H1 (cell line): ENCODE measurements around the gene P3H2. TPM values are rescaled to one million over a fixed set of nuclear protein-coding genes. Genes with fewer than 3 reads are reported as not detected.

Experiments used
- BACH1 ChIP-seq: IDR thresholded peaks from 2 replicates; pipeline ENCODE4 v1.6.1; 2012; ENCODE audit warnings: low read length, improper control_type of control experiment
- BRCA1 ChIP-seq: IDR thresholded peaks from 2 replicates; pipeline ENCODE4 v1.6.1; 2012; ENCODE audit warnings: low read depth, low read length, improper control_type of control experiment
- CEBPB ChIP-seq: IDR thresholded peaks from 2 replicates; pipeline ENCODE4 v1.6.1; 2012; ENCODE audit warnings: low read depth, low read length
- NANOG ChIP-seq: IDR thresholded peaks from 2 replicates; pipeline ENCODE4 v1.6.1; 2011; ENCODE audit warnings: low read length, low read depth, mild to moderate bottlenecking, inconsistent platforms; ENCODE audit not compliant: insufficient read depth, poor library complexity, severe bottlenecking
- SUZ12 ChIP-seq: fragments of 200-600 bp; sonication (generic); IDR thresholded peaks from 2 replicates; pipeline ENCODE4 v1.6.1; 2012; ENCODE audit warnings: mild to moderate bottlenecking, inconsistent platforms, low read length, moderate library complexity, mixed read lengths
- TEAD4 ChIP-seq: IDR thresholded peaks from 2 replicates; pipeline ENCODE4 v1.6.1; 2012; ENCODE audit warnings: low read depth, low read length, inconsistent platforms, mixed read lengths
- polyA plus RNA-seq, 7 experiments: library from polyadenylated mRNA; depleted of rRNA in 3 of 7; stranded (reverse) in 5 of 7; unstranded in 2 of 7; fragments of >200 nt in 5 of 7; fragments of 200-250 nt in 2 of 7; gene quantifications; 1 replicate in 5 of 7; 2 replicates in 1 of 7; 4 replicates in 1 of 7; pipeline versions ENCODE4 v1.2.1 to v1.2.3, GENCODE V29; 2011 to 2013; ENCODE audit warnings: missing spikeins in 2 of 7, mixed read lengths in 2 of 7
- total RNA-seq: library from RNA; stranded (reverse); fragmentation: NEBNext Ultra II Directional; extraction: Animal tissue kit (Norgen Biotek cat#: 25700); gene quantifications from 2 replicates; pipeline ENCODE4 v1.2.1, GENCODE V29; 2021
- TF ChIP-seq, protein P1 (sequence below): fragments of 300-600 bp; sonication (generic); IDR thresholded peaks from 2 replicates; pipeline ENCODE4 v1.7.1; 2012; ENCODE audit warnings: low read length, moderate library complexity, mild to moderate bottlenecking, inconsistent platforms; ENCODE audit not compliant: insufficient replicate concordance
- TF ChIP-seq, protein P2 (sequence below): IDR thresholded peaks from 2 replicates; pipeline ENCODE4 v1.6.1; 2011; ENCODE audit warnings: low read length, improper control_type of control experiment

P3H2 gene
- total and polyA plus RNA-seq, 2 of the 8 experiments (the other 6 are each of a cell fraction or from before 2014, with no cell fraction given), result 40.5 to 60.4 TPM

DNA sequence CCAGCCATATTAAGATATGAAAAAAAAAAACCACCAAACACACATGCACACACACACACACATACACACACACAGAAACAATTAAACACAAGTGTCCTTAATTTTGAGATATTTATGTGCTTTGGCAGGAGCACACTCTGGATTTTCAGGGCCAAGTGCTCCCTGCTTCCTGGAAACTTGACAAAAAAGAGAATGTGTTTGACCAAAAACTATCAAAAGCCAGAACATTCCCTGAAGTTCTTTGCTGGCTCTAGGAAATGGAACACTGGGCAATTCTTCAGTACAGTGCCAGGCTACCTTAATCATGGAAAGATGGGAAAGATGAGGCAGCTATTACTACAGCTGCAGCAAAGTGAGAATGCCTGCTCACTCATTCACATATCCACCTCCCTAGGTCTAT is 44.6 kb downstream of the P3H2 start (continued):
- TF ChIP-seq, protein P1, sequence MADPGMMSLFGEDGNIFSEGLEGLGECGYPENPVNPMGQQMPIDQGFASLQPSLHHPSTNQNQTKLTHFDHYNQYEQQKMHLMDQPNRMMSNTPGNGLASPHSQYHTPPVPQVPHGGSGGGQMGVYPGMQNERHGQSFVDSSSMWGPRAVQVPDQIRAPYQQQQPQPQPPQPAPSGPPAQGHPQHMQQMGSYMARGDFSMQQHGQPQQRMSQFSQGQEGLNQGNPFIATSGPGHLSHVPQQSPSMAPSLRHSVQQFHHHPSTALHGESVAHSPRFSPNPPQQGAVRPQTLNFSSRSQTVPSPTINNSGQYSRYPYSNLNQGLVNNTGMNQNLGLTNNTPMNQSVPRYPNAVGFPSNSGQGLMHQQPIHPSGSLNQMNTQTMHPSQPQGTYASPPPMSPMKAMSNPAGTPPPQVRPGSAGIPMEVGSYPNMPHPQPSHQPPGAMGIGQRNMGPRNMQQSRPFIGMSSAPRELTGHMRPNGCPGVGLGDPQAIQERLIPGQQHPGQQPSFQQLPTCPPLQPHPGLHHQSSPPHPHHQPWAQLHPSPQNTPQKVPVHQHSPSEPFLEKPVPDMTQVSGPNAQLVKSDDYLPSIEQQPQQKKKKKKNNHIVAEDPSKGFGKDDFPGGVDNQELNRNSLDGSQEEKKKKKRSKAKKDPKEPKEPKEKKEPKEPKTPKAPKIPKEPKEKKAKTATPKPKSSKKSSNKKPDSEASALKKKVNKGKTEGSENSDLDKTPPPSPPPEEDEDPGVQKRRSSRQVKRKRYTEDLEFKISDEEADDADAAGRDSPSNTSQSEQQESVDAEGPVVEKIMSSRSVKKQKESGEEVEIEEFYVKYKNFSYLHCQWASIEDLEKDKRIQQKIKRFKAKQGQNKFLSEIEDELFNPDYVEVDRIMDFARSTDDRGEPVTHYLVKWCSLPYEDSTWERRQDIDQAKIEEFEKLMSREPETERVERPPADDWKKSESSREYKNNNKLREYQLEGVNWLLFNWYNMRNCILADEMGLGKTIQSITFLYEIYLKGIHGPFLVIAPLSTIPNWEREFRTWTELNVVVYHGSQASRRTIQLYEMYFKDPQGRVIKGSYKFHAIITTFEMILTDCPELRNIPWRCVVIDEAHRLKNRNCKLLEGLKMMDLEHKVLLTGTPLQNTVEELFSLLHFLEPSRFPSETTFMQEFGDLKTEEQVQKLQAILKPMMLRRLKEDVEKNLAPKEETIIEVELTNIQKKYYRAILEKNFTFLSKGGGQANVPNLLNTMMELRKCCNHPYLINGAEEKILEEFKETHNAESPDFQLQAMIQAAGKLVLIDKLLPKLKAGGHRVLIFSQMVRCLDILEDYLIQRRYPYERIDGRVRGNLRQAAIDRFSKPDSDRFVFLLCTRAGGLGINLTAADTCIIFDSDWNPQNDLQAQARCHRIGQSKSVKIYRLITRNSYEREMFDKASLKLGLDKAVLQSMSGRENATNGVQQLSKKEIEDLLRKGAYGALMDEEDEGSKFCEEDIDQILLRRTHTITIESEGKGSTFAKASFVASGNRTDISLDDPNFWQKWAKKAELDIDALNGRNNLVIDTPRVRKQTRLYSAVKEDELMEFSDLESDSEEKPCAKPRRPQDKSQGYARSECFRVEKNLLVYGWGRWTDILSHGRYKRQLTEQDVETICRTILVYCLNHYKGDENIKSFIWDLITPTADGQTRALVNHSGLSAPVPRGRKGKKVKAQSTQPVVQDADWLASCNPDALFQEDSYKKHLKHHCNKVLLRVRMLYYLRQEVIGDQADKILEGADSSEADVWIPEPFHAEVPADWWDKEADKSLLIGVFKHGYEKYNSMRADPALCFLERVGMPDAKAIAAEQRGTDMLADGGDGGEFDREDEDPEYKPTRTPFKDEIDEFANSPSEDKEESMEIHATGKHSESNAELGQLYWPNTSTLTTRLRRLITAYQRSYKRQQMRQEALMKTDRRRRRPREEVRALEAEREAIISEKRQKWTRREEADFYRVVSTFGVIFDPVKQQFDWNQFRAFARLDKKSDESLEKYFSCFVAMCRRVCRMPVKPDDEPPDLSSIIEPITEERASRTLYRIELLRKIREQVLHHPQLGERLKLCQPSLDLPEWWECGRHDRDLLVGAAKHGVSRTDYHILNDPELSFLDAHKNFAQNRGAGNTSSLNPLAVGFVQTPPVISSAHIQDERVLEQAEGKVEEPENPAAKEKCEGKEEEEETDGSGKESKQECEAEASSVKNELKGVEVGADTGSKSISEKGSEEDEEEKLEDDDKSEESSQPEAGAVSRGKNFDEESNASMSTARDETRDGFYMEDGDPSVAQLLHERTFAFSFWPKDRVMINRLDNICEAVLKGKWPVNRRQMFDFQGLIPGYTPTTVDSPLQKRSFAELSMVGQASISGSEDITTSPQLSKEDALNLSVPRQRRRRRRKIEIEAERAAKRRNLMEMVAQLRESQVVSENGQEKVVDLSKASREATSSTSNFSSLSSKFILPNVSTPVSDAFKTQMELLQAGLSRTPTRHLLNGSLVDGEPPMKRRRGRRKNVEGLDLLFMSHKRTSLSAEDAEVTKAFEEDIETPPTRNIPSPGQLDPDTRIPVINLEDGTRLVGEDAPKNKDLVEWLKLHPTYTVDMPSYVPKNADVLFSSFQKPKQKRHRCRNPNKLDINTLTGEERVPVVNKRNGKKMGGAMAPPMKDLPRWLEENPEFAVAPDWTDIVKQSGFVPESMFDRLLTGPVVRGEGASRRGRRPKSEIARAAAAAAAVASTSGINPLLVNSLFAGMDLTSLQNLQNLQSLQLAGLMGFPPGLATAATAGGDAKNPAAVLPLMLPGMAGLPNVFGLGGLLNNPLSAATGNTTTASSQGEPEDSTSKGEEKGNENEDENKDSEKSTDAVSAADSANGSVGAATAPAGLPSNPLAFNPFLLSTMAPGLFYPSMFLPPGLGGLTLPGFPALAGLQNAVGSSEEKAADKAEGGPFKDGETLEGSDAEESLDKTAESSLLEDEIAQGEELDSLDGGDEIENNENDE, result no peak
- TF ChIP-seq BRCA1 (no peak), BACH1 (no peak), NANOG (no peak), SUZ12 (no peak), TEAD4 (no peak), CEBPB (no peak)
- TF ChIP-seq, protein P2, sequence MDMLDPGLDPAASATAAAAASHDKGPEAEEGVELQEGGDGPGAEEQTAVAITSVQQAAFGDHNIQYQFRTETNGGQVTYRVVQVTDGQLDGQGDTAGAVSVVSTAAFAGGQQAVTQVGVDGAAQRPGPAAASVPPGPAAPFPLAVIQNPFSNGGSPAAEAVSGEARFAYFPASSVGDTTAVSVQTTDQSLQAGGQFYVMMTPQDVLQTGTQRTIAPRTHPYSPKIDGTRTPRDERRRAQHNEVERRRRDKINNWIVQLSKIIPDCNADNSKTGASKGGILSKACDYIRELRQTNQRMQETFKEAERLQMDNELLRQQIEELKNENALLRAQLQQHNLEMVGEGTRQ, result no peak
